Measurements from ENCODE around the gene GRIK5.

- TF ChIP-seq SP1 (IDR thresholded peaks at IDR 0.05) (no peak), NFRKB (IDR thresholded peaks at IDR 0.05) (no peak), FOXM1 (IDR thresholded peaks at IDR 0.05; ENCODE audit: borderline replicate concordance) (no peak), TARDBP (IDR thresholded peaks at IDR 0.05) (no peak), L3MBTL2 (conservative IDR thresholded peaks at IDR 0.05) (no peak), SUZ12 (IDR thresholded peaks at IDR 0.05) (no peak), ELF4 (IDR thresholded peaks at IDR 0.05) (no peak), ARNT (IDR thresholded peaks at IDR 0.05) (no peak), BHLHE40 (IDR thresholded peaks at IDR 0.05; ENCODE audit: borderline replicate concordance) (no peak), FOXA1 (IDR thresholded peaks at IDR 0.05) (no peak)
- TF ChIP-seq, protein P1, sequence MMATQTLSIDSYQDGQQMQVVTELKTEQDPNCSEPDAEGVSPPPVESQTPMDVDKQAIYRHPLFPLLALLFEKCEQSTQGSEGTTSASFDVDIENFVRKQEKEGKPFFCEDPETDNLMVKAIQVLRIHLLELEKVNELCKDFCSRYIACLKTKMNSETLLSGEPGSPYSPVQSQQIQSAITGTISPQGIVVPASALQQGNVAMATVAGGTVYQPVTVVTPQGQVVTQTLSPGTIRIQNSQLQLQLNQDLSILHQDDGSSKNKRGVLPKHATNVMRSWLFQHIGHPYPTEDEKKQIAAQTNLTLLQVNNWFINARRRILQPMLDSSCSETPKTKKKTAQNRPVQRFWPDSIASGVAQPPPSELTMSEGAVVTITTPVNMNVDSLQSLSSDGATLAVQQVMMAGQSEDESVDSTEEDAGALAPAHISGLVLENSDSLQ (IDR thresholded peaks at IDR 0.05) = no peak
These were observed 17.7 kb downstream of the GRIK5 start for GRCh38 chr19:42052241-42052863.
